ENCODE data around the gene CACNA2D4. TPM values are rescaled to one million over a fixed set of nuclear protein-coding genes. Genes with fewer than 3 reads are reported as not detected.
"Not testable (repeated sequence)": the region's sequence is repeated elsewhere in the genome, so short reads cannot be mapped to it uniquely, and the experiment has no call there.

The CACNA2D4 gene
- total and polyA plus RNA-seq, 8 donors: 1.5 to 6.5 (median 1.9) TPM

- intact Hi-C loops (cut with DNase I): no loop called here
- no peaks in the 10 kb centered on the region for H3K27me3 ChIP-seq
- no peak for DNase-seq
- no peak for TF ChIP-seq CTCF (IDR thresholded peaks at IDR 0.05)
- no peak overlapping the region for H3K4me3 ChIP-seq
- no peak overlapping the region for H3K27ac ChIP-seq
- no peaks in the 10 kb centered on the region for H3K4me1 ChIP-seq
- H3K9me3 ChIP-seq: no peaks in the 10 kb centered on the region
- ATAC-seq: no peak
- H3K36me3 ChIP-seq: peaks cover 0 to 29% of the 10 kb centered on the region in 2 donors
Observed at GRCh38 chr12:1956716-1957115, 38.3 kb upstream of the CACNA2D4 start.

DNA sequence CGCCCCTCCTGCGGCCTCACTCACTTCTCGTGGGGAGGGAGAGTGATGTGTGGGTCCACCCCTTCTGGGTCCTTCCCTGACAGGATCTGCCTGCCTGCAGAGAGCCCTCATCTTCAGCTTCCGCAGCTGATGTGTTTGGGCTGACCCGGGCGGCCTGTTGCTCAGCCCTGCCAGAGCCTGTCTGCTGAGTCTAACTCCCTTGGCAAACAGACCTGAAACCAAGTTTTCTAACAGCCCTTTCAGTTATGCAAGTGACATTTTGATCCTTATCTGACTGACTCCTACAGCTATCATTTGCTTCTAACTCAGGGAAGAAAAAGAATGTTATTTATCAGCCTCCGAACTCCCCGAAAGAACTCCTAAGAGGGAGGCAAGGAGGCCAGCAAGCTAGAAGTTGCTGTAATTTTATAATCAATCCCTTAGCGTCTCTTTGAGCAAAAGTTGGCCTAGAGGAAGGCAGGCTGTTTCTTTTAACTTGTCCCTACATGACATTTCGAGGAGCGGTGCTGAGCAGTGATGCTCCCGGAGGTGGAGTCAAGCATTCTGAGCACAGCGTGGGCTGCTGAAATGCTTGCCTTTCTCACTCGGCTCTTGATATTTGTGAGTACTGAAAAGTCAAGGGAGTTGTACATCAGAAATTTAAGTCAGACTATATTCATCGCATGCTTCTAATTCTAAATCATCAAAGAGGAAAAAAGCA lies 31.5 kb upstream of the CACNA2D4 start:
- TF ChIP-seq CTCF (IDR thresholded peaks at IDR 0.05): no peak
- Histone ChIP-seq H3K27ac (peak overlapping the region; percentile 8), H3K4me3 (no peak overlapping the region), H3K4me1 (peaks cover 0 to 2% of the 10 kb centered on the region in 2 donors), H3K27me3 (no peaks in the 10 kb centered on the region), H3K36me3 (peaks cover 0 to 90% of the 10 kb centered on the region in 2 donors), H3K9me3 (no peaks in the 10 kb centered on the region)
- no peak for DNase-seq
- intact Hi-C loops (cut with DNase I): no loop called here
- ATAC-seq: peak; percentile 51

- no peaks in the 10 kb centered on the region for H3K9me3 ChIP-seq
- peaks cover 0 to 2% of the 10 kb centered on the region in 2 donors for H3K4me1 ChIP-seq
- TF ChIP-seq CTCF (IDR thresholded peaks at IDR 0.05): no peak
- DNase-seq (no peak), ATAC-seq (no peak)
- H3K27me3 ChIP-seq: no peaks in the 10 kb centered on the region
- intact Hi-C loops (cut with DNase I): no loop called here
- H3K4me3 ChIP-seq: no peak overlapping the region
- no peak overlapping the region for H3K27ac ChIP-seq
- peaks cover 0 to 84% of the 10 kb centered on the region in 2 donors for H3K36me3 ChIP-seq
Observed at GRCh38 chr12:1948883-1949282, 30.4 kb upstream of the CACNA2D4 start.

GRCh38 chr12:1947081-1947480 lies 28.6 kb upstream of the CACNA2D4 start:
- H3K36me3 ChIP-seq: peaks cover 0 to 67% of the 10 kb centered on the region in 2 donors
- intact Hi-C loops (cut with DNase I): no loop called here
- ATAC-seq: no peak

DNA sequence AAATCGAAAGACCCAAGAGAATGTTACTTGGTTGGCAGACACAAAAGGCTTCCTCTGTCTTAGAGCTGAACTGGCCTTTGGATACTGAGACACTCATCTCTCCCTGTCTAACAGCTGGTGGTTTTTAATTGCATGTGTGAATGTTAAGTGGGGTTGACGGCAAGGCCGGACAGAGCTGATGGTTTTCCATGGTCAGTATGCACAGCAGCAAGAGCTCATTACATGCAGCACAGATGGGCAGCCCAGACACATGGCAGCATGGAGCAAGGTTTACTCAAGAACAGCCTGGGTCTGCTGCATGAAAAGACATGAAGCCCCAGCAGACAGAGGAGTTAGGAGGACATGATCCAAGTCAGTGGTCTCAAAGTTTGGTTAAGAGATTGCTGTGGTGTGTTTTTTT lies 27.8 kb upstream of the CACNA2D4 start:
- DNase-seq (no peak), ATAC-seq (no peak)
- Histone ChIP-seq H3K27me3 (no peaks in the 10 kb centered on the region), H3K36me3 (peaks cover 0 to 64% of the 10 kb centered on the region in 2 donors), H3K9me3 (no peaks in the 10 kb centered on the region), H3K4me1 (peaks cover 0 to 2% of the 10 kb centered on the region in 2 donors), H3K4me3 (no peak overlapping the region), H3K27ac (no peak overlapping the region)
- intact Hi-C loops (cut with DNase I): no loop called here
- no peak for TF ChIP-seq CTCF (IDR thresholded peaks at IDR 0.05)

More at GRCh38 chr12:1947081-1947480, 28.6 kb upstream of the CACNA2D4 start:
- H3K27me3 ChIP-seq: no peaks in the 10 kb centered on the region
- peaks cover 0 to 2% of the 10 kb centered on the region in 2 donors for H3K4me1 ChIP-seq
- H3K9me3 ChIP-seq: no peaks in the 10 kb centered on the region
- no peak overlapping the region for H3K4me3 ChIP-seq
- TF ChIP-seq CTCF (IDR thresholded peaks at IDR 0.05): no peak
- no peak overlapping the region for H3K27ac ChIP-seq
- no peak for DNase-seq

- H3K9me3 ChIP-seq; H3K27me3 ChIP-seq; intact Hi-C loops (cut with DNase I); H3K4me1 ChIP-seq; H3K27ac ChIP-seq; ATAC-seq; DNase-seq; H3K4me3 ChIP-seq: not testable (repeated sequence)
- peaks cover 0 to 64% of the 10 kb centered on the region in 2 donors for H3K36me3 ChIP-seq
Observed at GRCh38 chr12:1945502-1945901, 27.1 kb upstream of the CACNA2D4 start.
